ENCODE data around the gene DPP6. TPM values are rescaled to one million over a fixed set of nuclear protein-coding genes. Genes with fewer than 3 reads are reported as not detected.
"Not testable (repeated sequence)": the region's sequence is repeated elsewhere in the genome, so short reads cannot be mapped to it uniquely, and the experiment has no call there.

Gene DPP6
- total RNA-seq, 1 experiment from 2014 or later = 7.9 TPM

DNA sequence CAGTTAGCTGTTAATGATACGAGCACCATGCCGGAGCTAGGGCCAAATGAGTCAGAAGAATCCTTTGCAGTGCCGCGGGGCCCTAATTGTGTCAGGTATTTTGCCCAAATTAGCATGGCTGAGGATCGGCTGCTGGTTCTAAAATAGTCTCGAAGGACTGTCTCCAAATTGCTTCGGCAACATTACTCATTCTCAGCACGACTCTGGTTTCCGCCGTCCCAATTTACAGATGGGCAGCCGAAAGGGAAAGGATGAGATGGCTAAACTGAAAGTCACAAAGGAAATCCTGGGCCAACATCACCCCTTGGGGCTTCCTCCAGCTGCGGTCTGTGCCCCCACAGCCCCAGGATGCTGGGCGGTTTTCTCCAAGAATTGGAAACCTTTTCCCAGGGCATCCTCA is 599.3 kb downstream of the DPP6 start:
- in situ Hi-C loops (cut with HindIII; ENCODE audit: low sequenced_read_pairs) = no loop called here
- no peak for DNase-seq (ENCODE audit: low spot score)

DNA sequence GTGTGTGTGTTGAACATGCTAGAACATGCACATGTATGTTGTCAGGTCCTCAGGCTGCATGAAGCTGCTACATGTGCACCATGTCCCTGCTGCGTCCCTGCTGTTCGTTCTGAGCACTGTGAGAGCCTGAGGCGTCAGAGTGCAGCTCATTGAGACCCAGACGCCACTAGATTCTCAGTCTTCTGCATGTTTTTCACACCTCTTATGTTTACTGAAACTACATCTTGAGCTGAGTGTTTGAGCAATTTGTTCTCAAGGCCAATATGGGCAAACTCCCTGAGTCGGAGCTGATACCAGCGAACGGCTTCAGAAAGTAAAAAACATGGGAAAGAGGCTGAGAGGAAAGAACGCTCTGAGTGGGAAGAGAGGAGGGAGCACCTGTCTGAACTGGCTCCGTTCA is 600.4 kb downstream of the DPP6 start:
- no peak for DNase-seq (ENCODE audit: low spot score)
- in situ Hi-C loops (cut with HindIII; ENCODE audit: low sequenced_read_pairs) = no loop called here

DNA sequence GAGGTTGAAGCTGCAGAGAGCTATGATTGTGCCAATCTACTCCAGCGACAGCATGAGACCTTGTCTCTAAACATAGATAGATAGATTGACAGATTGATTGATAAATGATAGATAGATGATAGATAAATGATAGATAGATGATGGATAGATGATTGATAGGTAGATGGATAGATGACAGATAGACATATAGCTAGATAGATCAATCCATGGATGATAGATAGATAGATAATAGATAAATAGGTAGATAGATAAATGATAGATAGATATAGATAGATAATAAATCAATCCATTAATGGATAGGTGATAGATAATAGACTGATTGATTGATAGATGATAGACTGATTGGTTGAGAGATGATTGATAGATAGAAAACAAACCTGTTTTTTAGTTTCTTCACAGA is 601.1 kb downstream of the DPP6 start:
- in situ Hi-C loops (cut with HindIII; ENCODE audit: low sequenced_read_pairs) = no loop called here
- no peak for DNase-seq (ENCODE audit: low spot score)

DNA sequence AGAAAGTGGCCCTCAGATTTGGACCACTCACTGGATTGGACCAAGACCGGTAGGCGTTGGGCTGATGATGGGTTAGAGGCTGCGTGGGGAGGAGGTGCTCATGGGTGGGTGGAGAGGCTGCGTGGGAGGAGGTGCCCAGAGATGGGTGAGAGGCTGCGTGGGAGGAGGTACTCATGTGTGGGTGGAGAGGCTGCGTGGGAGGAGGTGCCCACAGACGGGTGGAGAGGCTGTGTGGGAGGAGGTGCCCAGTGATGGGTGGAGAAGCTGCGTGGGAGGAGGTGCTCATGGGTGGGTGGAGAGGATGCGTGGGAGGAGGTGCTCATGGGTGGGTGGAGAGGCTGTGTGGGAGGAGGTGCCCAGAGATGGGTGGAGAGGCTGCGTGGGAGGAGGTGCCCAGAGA is 604.4 kb downstream of the DPP6 start:
- DNase-seq (ENCODE audit: low spot score) = no peak
- in situ Hi-C loops (cut with HindIII; ENCODE audit: low sequenced_read_pairs) = no loop called here

DNA sequence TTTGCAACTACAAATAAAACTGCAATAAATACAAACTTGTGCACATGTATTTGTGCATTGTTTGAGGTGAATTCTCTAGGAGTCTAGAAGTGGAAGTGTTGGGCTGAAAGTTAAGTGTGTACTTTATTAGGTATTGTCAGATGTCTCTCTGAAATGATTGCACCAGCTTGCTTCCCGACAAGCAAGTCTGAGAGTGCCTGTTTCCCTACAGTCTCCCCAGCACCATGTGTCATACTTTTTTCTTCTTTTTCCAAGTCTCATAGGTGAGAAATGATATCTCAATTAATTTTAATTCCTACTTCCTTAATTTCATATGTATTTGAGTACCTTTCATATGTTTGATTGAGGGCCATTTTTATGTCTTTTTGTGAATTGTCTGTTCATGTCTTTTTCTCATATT is 614.6 kb downstream of the DPP6 start:
- no peak for DNase-seq (ENCODE audit: low spot score)
- in situ Hi-C loops (cut with HindIII; ENCODE audit: low sequenced_read_pairs) = no loop called here

DNA sequence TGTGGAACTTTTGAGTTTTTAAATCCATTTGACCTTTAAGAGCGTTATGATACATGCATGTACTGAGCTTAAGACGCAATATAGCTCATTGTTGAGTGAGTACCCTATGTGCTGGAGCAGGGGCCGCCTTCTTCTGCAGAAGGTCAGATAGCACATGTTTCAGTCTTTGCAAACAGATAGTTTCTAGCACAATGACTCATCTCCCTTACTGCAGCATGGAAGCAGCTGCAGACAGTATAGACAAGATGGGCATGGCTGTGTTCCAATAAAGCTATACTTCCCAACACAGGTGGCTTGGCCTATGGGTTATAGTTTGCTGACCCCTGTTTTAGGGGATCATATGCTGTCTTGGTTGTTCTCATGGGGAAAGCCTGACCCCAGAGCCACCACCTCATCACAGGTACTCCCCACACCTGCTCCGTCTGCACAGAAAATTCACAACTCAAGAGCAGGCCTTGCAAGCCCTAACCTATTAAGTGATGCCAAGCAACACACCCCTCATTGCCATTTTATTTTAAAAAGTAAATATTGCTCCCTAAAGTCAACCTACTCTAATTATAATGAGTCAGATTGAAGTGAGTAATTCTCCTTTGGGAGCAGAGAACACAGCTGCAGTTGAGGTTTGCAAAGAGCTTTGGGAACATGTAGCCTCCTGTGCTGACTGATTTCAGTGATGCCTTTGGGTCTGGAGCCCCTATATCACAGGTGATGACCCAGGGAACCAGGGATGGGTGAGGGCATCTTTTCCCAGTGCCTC is 620.6 kb downstream of the DPP6 start:
- no peak for DNase-seq (ENCODE audit: low spot score)
- in situ Hi-C loops (cut with HindIII; ENCODE audit: low sequenced_read_pairs) = no loop called here

DNA sequence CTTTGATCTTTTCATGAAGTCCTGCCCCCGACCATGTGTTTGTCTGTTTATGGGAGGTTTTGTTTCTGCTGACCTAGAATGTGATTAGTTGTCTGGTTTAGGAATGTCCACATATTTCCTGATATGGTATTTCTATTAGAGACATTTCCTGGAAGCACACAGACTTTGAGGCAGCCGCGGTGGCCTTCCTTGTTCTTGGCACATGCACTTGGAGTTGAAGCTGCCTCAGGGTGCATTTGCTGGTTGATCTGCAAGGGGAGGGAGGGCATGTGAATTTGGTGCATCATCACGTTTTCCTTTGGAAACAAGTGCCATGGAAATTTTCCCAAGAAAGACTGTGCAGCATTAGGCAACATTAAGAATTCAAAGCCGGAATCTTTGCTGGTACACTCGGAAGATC is 622.0 kb downstream of the DPP6 start:
- in situ Hi-C loops (cut with HindIII; ENCODE audit: low sequenced_read_pairs) = no loop called here
- DNase-seq (ENCODE audit: low spot score) = no peak

DNA sequence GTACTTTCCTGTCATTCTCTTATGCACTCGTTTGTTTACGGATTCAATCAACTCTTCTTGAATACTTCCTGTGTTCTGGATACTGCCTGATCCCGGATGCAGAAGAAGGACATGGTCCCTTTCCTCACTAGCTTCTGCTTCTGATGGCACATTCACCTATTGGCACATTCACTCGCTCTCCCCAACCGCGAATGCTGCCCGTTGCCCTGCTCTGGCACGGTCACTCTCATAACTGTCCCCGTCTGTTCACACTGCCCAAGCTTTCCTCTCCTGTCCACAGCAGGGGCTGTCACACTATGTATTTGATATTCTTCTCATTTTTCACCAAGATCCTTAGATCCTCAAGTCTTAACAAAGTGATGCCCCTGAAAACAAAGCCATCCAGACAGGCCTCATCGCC is 623.4 kb downstream of the DPP6 start:
- in situ Hi-C loops (cut with HindIII; ENCODE audit: low sequenced_read_pairs) = no loop called here
- peak; percentile 71 for DNase-seq (ENCODE audit: low spot score)

DNA sequence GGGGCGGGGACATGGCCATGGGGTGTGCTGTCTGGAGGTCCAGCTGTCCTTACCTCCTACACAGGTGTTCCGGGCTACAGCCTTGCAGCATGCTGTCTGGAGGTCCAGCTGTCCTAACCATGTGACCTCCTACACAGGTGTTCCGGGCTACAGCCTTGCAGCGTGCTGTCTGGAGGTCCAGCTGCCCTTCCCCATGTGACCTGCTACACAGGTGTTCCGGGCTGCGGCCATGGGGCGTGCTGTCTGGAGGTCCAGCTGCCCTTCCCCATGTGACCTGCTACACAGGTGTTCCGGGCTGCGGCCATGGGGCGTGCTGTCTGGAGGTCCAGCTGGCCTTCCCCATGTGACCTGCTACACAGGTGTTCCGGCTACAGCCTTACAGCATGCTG is 623.8 kb downstream of the DPP6 start:
- DNase-seq (ENCODE audit: low spot score); in situ Hi-C loops (cut with HindIII; ENCODE audit: low sequenced_read_pairs): not testable (repeated sequence)

DNA sequence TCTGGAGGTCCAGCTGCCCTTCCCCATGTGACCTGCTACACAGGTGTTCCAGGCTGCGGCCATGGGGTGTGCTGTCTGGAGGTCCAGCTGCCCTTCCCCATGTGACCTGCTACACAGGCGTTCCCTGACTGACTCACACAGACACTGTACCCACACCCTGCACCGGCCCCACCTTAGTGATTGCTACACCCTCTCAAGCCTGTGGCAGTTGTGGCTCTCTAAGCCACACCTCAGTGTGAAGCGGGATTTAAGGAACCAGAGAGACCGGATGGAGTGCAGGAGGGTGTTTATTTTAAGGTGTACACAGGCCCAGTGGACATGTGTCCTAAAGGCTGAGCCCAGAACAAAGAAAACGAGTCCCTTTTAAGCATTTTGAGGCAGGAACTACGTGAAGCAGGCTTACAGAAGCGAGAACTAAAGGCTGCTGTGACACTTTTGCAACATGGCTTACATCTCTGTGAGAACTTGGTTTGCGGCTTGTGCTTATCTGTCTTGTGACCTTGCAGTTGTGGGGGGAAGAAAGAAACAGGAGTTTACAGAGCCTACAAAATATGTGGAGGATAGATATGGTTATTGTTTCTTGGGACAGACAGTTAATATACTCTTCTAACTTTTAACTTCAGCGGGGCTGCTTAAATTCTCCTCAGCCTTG is 624.4 kb downstream of the DPP6 start:
- in situ Hi-C loops (cut with HindIII; ENCODE audit: low sequenced_read_pairs) = no loop called here

DNA sequence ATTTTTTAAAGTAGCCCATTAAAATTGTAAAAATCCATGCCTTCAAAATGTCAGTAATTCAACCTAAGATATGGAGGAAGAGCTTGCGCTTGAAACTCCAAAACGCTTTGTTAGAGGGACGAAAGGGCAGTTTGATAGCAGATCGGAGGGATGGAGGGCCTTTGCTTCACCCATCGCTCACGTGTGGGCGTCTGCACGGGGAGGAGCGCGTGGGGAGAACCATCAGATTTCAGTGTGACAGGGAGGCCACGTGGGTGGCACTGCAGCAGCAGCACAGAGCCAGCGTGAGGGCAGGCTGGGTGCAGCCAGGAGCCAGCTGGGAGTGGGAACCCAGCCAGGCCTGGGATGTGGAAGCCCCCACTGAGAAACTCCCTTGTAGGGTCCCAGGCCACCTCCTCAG is 625.3 kb downstream of the DPP6 start:
- in situ Hi-C loops (cut with HindIII; ENCODE audit: low sequenced_read_pairs) = no loop called here
- DNase-seq (ENCODE audit: low spot score) = no peak

More for the DNA sequence above, 624.4 kb downstream of the DPP6 start:
- DNase-seq (ENCODE audit: low spot score) = no peak

DNA sequence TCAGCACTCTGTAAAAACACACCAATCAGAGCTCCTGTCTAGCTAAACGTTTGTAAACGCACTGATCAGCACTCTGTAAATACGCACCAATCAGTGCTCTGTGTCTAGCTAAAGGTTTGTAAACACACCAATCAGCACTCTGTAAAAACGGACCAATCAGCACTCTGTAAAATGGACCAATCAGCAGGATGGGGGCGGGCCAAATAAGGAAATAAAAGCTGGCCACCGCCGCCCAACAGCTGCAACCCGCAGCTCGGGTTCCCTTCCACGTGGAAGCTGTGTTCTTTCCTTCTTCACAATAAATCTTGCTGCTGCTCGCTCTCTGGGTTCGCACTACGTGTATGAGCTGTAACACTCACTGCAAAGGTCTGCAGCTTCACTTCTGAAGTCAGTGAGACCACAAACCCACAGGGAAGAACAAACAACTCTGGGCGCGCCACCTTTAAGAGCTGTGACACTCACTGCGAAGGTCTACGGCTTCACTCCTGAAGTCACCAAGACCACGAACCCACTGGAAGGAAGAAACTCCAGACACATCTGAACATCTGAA is 625.9 kb downstream of the DPP6 start:
- in situ Hi-C loops (cut with HindIII; ENCODE audit: low sequenced_read_pairs); DNase-seq (ENCODE audit: low spot score): not testable (repeated sequence)

DNA sequence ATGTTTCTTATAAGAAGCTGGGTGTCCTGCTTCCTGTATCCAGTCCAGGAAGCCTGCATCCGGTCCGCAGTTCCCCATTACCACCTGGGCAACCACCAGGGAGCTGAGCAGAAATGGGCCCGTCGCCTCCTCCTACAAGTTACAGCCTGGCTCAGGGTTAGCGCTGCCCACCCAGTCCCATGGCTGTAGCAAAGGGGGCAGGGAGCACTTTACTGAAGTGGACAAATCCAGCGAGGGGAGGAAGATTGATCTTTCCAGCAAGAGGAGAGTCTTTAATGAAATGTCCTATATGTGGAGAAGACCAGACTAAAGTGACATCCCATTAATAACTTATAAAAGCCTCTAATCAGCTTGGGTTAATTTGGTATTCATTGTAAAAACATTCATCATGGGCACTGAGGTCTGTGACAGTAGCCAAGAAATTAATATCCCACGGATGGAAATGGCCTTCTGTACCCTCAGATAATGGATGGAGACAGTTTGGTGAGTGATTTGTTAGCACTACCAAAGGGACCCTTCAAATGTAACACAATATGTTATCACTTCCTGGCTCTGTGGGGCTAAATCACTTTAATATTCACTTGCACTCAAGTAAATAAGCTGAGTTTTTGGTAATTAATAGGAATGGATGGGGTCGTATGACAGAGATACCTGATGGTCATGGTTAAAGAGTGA is 627.3 kb downstream of the DPP6 start:
- no peak for DNase-seq (ENCODE audit: low spot score)
- in situ Hi-C loops (cut with HindIII; ENCODE audit: low sequenced_read_pairs) = no loop called here

DNA sequence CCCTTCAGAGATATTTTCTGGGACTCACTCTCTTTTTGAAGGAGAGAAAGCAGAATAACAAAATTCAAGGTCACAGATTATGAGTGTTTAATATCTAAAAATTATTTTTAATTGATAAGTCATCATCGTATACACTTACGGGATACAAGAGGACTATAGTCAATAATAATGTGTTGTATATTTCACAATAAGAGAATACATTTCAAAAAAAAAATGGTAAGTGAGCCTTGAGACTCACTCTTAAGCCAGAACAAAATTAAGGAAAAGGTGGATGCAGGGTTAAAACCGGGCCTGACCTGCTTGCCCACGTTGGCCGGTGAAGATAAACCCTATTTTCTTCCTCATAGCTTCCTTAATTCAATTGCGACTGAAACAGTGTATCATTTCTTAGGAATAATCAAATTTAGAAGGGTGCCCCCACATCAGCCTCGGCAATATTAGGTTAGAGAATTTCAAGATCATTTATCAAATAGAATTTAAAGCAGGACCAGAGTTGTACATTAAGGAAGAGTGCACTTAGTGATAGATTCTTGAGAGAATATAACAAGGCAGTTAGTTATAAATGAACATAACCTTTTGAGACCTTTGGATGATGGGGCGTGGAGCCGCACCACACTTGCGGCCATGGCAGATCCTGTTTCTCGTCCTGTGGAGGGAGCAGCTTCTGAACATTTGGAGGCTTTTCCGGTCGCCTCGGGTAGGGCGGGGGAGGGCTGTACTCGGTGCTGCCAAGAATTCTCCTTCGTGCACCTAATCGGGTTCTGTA is 628.9 kb downstream of the DPP6 start:
- in situ Hi-C loops (cut with HindIII; ENCODE audit: low sequenced_read_pairs) = no loop called here
- DNase-seq (ENCODE audit: low spot score) = peak; percentile 85

DNA sequence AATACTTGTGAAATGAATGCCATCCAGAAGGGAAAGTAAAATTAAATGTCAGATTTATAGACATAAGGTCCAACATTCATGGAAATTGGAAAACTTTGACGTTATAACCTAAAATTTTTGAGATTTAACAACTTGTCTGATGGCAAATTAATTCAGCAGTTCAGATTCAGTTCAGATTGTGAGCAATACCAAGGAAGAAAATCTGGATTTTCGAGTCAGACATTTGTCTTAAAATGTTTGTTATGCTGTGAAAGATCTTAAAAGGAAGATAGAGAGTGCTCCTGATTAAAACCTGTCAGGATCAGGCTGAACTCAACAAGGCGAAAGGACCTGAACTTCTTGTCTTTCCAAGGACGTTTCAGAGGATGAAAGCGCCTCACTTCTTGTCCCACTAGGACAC is 629.8 kb downstream of the DPP6 start:
- DNase-seq (ENCODE audit: low spot score) = no peak

DNA sequence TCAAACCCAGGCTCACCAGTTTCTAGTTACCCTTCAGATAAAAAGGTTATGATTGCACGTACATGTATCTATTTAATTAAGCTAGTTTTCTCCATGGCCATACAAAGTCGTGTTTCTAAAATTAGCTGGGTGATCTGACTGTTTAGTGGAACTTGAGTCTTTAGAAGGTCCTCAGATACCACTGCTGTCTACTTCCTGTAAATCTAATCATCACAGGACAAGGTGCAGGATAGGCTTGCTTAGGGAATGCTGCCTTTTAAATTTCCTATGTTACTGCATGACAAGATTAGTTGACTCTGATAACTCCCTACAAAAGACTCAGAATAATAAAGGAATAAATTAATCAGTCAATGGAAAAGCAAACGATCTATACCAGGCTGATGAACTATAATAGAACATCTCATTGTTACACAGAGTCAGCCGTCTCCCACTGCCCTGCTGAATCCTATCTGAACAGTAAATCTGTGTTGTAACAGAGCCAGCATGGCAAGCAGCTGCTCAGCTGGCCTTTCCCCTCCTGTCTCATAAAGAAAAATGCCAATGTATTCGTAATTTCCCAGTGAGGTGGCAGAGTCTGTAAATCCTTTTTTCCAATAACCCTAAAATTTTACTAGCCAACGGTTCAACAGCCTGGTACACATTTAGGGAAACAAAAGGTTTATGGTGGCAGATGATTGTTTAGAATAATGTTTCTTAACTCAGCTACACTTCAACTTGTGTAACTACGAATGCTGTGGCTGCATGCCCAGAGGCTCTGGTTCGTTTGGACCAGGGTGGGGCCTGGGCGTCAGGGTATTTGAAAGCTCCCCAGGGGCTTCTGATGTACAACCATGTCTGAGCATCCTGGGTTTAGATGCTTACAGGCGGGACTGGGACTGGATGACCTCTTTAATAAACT is 632.7 kb downstream of the DPP6 start:
- in situ Hi-C loops (cut with HindIII; ENCODE audit: low sequenced_read_pairs) = no loop called here
- DNase-seq (ENCODE audit: low spot score) = peak; percentile 33

More for the DNA sequence above, 629.8 kb downstream of the DPP6 start:
- in situ Hi-C loops (cut with HindIII; ENCODE audit: low sequenced_read_pairs) = no loop called here

DNA sequence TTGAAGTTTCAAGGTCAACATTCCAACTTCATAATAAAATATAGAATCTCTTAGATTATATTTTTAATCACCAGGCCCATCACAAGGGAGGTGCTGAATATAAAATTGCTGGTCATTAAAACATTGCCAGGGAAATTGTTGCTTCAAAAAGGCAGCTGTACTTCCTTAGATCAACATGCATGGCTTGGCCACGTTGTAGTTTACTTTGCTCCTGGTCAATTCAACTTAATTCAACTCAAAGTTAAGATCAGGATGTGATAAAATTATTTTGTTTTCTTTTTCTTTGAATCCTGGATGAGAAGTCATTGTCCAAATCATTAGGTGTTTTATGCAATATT is 633.3 kb downstream of the DPP6 start:
- in situ Hi-C loops (cut with HindIII; ENCODE audit: low sequenced_read_pairs) = no loop called here
- DNase-seq (ENCODE audit: low spot score) = no peak

DNA sequence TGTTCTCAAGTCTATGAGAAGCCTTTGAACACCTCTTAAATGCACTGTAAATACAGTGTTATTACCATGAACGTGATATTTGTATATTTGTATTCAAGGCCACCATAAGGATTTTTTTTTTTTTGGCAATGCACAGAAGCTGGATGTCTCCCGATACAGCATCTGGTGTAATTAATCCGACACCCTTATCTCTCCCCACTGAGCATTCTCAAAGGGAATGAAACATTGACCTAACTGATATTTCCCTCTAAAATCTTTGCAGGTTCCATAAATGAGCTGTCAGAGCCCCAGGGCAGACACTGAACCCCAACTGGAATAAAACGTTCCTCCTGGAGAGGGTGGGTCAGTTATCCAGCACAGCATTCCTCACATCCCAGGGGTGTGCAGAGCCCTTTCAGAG is 634.1 kb downstream of the DPP6 start:
- in situ Hi-C loops (cut with HindIII; ENCODE audit: low sequenced_read_pairs) = no loop called here
- no peak for DNase-seq (ENCODE audit: low spot score)

DNA sequence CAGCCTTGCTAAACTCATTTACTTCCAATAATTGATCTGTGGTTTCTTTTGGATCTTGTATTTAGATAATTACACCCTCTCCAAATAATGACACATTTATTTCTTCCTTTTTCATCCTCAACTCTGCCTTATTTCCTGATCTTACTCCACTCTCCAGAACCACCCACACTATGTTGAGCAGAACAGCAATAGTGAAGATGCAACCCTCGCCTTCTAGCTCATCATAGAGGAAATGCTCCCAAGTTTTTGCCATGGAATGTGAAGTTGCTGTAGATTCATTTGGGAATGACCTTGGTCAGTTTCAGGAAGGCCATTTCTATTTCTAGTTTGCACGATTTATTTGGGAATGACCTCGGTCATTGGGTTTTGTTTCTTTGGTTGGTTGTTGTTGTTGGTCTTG is 636.8 kb downstream of the DPP6 start:
- in situ Hi-C loops (cut with HindIII; ENCODE audit: low sequenced_read_pairs) = no loop called here

More for the DNA sequence above, 636.8 kb downstream of the DPP6 start:
- no peak for DNase-seq (ENCODE audit: low spot score)
